A549 (cell line): ENCODE measurements around the gene OOSP3. TPM values are rescaled to one million over a fixed set of nuclear protein-coding genes. Genes with fewer than 3 reads are reported as not detected.

Experiments
- ATAC-seq, 2 experiments: fragments of 200-7000 bp in 1 of 2; fragments of >200 bp in 1 of 2; cut with Nextera tagmentation in 1 of 2; cut with Tn5 transposase in 1 of 2; 3 replicates each; pipeline versions ENCODE4 v1.8.0 to v1.9.1; 2018 to 2020; ENCODE audit warnings: mild to moderate bottlenecking in 1 of 2, moderate library complexity in 1 of 2
- CTCF ChIA-PET: fragments of 300-600 bp; sonication (Branson Sonifier 250); formaldehyde crosslinking; extraction: SDS; loops from one replicate; lab custom pipeline; 2021; ENCODE audit warnings: antibody characterized with exemption, inconsistent platforms; lab: Yijun Ruan, JAX
- POLR2A ChIA-PET: fragments of 350-600 bp; formaldehyde crosslinking; extraction: SDS; loops from one replicate; lab custom pipeline; 2021; ENCODE audit warnings: antibody characterized with exemption, inconsistent platforms; lab: Yijun Ruan, JAX
- DNase-seq, 2 experiments: peaks; one replicate each; pipeline versions ENCODE4 v3.0.0 to v3.0.0-alpha.2; 2011 to 2016; ENCODE audit warnings: low read depth in 1 of 2, low spot score in 1 of 2
- FAIRE-seq: peaks from 2 replicates; lab custom pipeline; 2011; peaks lifted over from hg19 to GRCh38; lab: Jason Lieb, UNC
- H3K27ac ChIP-seq, 2 experiments: fragments of >200 bp; sonication (Bioruptor Twin); formaldehyde crosslinking; 3 replicates each; pipeline ENCODE4 v1.5.1; 2016 to 2017
- H3K4me1 ChIP-seq: fragments of >200 bp; sonication (Bioruptor Twin); formaldehyde crosslinking; 3 replicates; pipeline ENCODE4 v1.6.1; 2016
- H3K4me2 ChIP-seq: fragments of >200 bp; sonication (Bioruptor Twin); formaldehyde crosslinking; 3 replicates; pipeline ENCODE4 v1.6.1; 2016
- H3K4me3 ChIP-seq: fragments of >200 bp; sonication (Bioruptor Twin); formaldehyde crosslinking; 3 replicates; pipeline ENCODE4 v1.5.1; 2016
- H3K9me3 ChIP-seq: fragments of >200 bp; sonication (Bioruptor Twin); formaldehyde crosslinking; 3 replicates; pipeline ENCODE4 v1.6.1; 2016
- CBX2 ChIP-seq: fragments of 200-600 bp; sonication (generic); IDR thresholded peaks from 2 replicates; pipeline ENCODE4 v1.6.1; 2016; ENCODE audit warnings: low read depth, mild to moderate bottlenecking, borderline replicate concordance
- CHD2 ChIP-seq: fragments of 150-350 bp; IDR thresholded peaks from 2 replicates; pipeline ENCODE4 v1.6.1; 2014; ENCODE audit warnings: low read length; ENCODE audit not compliant: partially characterized antibody
- CHD4 ChIP-seq: fragments of 200-600 bp; sonication (generic); IDR thresholded peaks from 2 replicates; pipeline ENCODE4 v1.6.1; 2016; ENCODE audit warnings: antibody characterized with exemption, mild to moderate bottlenecking, borderline replicate concordance
- CTCF ChIP-seq: fragments of >200 bp; sonication (Bioruptor Twin); formaldehyde crosslinking; IDR thresholded peaks from 3 replicates; pipeline ENCODE4 v1.5.1; 2016
- EHMT2 ChIP-seq: fragments of 200-600 bp; sonication (generic); IDR thresholded peaks from 2 replicates; pipeline ENCODE4 v1.6.1; 2016; ENCODE audit warnings: antibody characterized with exemption, low read depth, mild to moderate bottlenecking, moderate library complexity
- EP300 ChIP-seq, 2 experiments: fragments of >200 bp; sonication (Bioruptor Twin); formaldehyde crosslinking; IDR thresholded peaks; 2 replicates in 1 of 2; 3 replicates in 1 of 2; pipeline ENCODE4 v1.6.1; 2016 to 2017
- ESRRA ChIP-seq: fragments of 150-350 bp; IDR thresholded peaks from 2 replicates; pipeline ENCODE4 v1.6.1; 2014; ENCODE audit warnings: mild to moderate bottlenecking, low read length, borderline replicate concordance
- FOSL2 ChIP-seq, 2 experiments: fragments of 450-650 bp in 1 of 2; fragments of >200 bp in 1 of 2; sonication (Bioruptor Twin) in 1 of 2; formaldehyde crosslinking; IDR thresholded peaks; 2 replicates each; pipeline versions ENCODE4 v1.5.0 to v1.6.1; 2016 to 2020; ENCODE audit warnings: mild to moderate bottlenecking in 1 of 2, moderate library complexity in 1 of 2
- HOXB5 ChIP-seq: fragments of 250-450 bp; sonication (Bioruptor Pico); IDR thresholded peaks from 2 replicates; pipeline ENCODE4 v1.5.0; 2020; ENCODE audit warnings: mild to moderate bottlenecking, moderate library complexity
- KDM5A ChIP-seq: fragments of 200-600 bp; sonication (generic); IDR thresholded peaks from 2 replicates; pipeline ENCODE4 v1.6.1; 2016; ENCODE audit warnings: antibody characterized with exemption, mild to moderate bottlenecking
- MAFK ChIP-seq: fragments of 450-650 bp; IDR thresholded peaks from 2 replicates; pipeline ENCODE4 v1.6.1; 2014; ENCODE audit not compliant: partially characterized antibody
- MYC ChIP-seq: IDR thresholded peaks from 2 replicates; pipeline ENCODE4 v1.6.1; 2012; ENCODE audit warnings: mild to moderate bottlenecking, inconsistent platforms, low read length, improper control_type of control experiment, borderline replicate concordance
- NFE2L2 ChIP-seq: fragments of 150-350 bp; conservative IDR thresholded peaks from 2 replicates; pipeline ENCODE4 v1.6.1; 2014; ENCODE audit warnings: low read length
- PHF8 ChIP-seq: fragments of 200-600 bp; sonication (generic); IDR thresholded peaks from 2 replicates; pipeline ENCODE4 v1.6.1; 2016; ENCODE audit warnings: low read depth, mild to moderate bottlenecking, antibody characterized with exemption, moderate library complexity, borderline replicate concordance
- POLR2A ChIP-seq: IDR thresholded peaks from 2 replicates; pipeline ENCODE4 v1.6.1; 2012; ENCODE audit warnings: mild to moderate bottlenecking, low read length
- RAD21 ChIP-seq, 2 experiments: fragments of >200 bp in 1 of 2; sonication (Bioruptor Twin) in 1 of 2; formaldehyde crosslinking in 1 of 2; IDR thresholded peaks in 1 of 2; conservative IDR thresholded peaks in 1 of 2; 2 replicates in 1 of 2; 3 replicates in 1 of 2; pipeline ENCODE4 v1.6.1; 2012 to 2018; ENCODE audit warnings: inconsistent platforms in 1 of 2
- RCOR1 ChIP-seq: fragments of 150-350 bp; IDR thresholded peaks from 2 replicates; pipeline ENCODE4 v1.6.1; 2014; ENCODE audit warnings: antibody characterized with exemption, low read length, low read depth
- SMC3 ChIP-seq: fragments of >200 bp; sonication (Bioruptor Twin); formaldehyde crosslinking; IDR thresholded peaks from 3 replicates; pipeline ENCODE4 v1.6.1; 2018; ENCODE audit warnings: inconsistent platforms
- USF2 ChIP-seq: fragments of 450-650 bp; IDR thresholded peaks from 2 replicates; pipeline ENCODE4 v1.6.1; 2014; ENCODE audit warnings: antibody characterized with exemption
- ZNF302 ChIP-seq: fragments of 250-450 bp; sonication (Bioruptor Pico); IDR thresholded peaks from 2 replicates; pipeline ENCODE4 v1.9.0; 2021; ENCODE audit warnings: inconsistent platforms, mild to moderate bottlenecking, moderate library complexity
- WGBS: methylation state at CpG from one replicate; pipeline ENCODE4 v1.1.6; 2017; ENCODE audit errors: missing lambda C conversion rate; 5-methylcytosine and 5-hydroxymethylcytosine counted together
- polyA plus RNA-seq, 4 experiments: library from polyadenylated mRNA; depleted of rRNA in 3 of 4; stranded (reverse); fragments of >200 nt; fragmentation: RNase III in 1 of 4; extraction: RNeasy Plus Mini Kit Qiagen cat#74134 plus additional on column Dnase treatment in 1 of 4; gene quantifications; 2 replicates in 3 of 4; 3 replicates in 1 of 4; pipeline ENCODE4 v1.2.3, GENCODE V29; 2011 to 2017

OOSP3 gene
- polyA plus RNA-seq, 2 of the 4 experiments (the other 2 are of a cell fraction) = not detected

- peaks cover 7% of the 10 kb centered on the region; the same call in 1 of the 3 replicates for H3K9me3 ChIP-seq
- no peak for TF ChIP-seq USF2
- no peak for TF ChIP-seq HOXB5 (CRISPR knock-in tag)
- no peak for TF ChIP-seq RCOR1
- TF ChIP-seq CBX2 = no peak
- no peak for TF ChIP-seq FOSL2 (IDR thresholded peaks at IDR 0.05)
- no peak for TF ChIP-seq FOSL2 (CRISPR knock-in tag; IDR thresholded peaks at IDR 0.05)
- no peak for TF ChIP-seq KDM5A
- no peaks in the 10 kb centered on the region for H3K4me1 ChIP-seq
- DNase-seq (no peak), ATAC-seq (no peak), FAIRE-seq (no peak)
- ChIA-PET CTCF (interaction anchor here (0.5 to 1.2 kb wide), 5 partner anchors 12 to 397 kb away, joined by 3 to 4 read pairs (median 3); no protein-coding TSS in a partner anchor), POLR2A (no interaction called here)
- H3K4me3 ChIP-seq = no peak overlapping the region
- WGBS = 55% methylated on average over 2 of the region's 2 CpGs
- no peak overlapping the region for H3K27ac ChIP-seq
- H3K4me2 ChIP-seq = no peak overlapping the region
Measured at GRCh38 chr11:59918480-59918879, 39.9 kb downstream of the OOSP3 start.

GRCh38 chr11:59918987-59919589 lies 40.5 kb downstream of the OOSP3 start:
- Histone ChIP-seq H3K27ac (no peak overlapping the region), H3K9me3 (peaks cover 11% of the 10 kb centered on the region), H3K4me1 (no peaks in the 10 kb centered on the region), H3K4me2 (no peak overlapping the region), H3K4me3 (no peak overlapping the region)
- ChIA-PET CTCF (interaction anchor here (0.5 to 1.4 kb wide), 8 partner anchors 9 to 398 kb away, joined by 3 to 5 read pairs (median 4); no protein-coding TSS in a partner anchor), POLR2A (no interaction called here)
- 0 out of 6 replicates have a peak, but pooled peaks of 1 of the 2 experiments have one; percentile 52 for ATAC-seq
- 1% methylated on average over 3 of the region's 3 CpGs for WGBS
- peak; percentile 15 to 40 for DNase-seq
- TF ChIP-seq PHF8 (no peak), RAD21 (conservative IDR thresholded peaks at IDR 0.05 in 1 of 2, IDR thresholded peaks at IDR 0.05 in 1 of 2) (peak; percentile 51 to 68; a peak in 4 of 5 replicates), CTCF (peak; percentile 45), SMC3 (peak; percentile 48; the same call in 2 of the 3 replicates), RCOR1 (no peak)
- FAIRE-seq = no peak

GRCh38 chr11:59923813-59924212 lies 45.2 kb downstream of the OOSP3 start:
- POLR2A ChIA-PET = no interaction called here
- WGBS = 13% methylated on average over 5 of the region's 6 CpGs
- TF ChIP-seq ESRRA (no peak), CHD4 (no peak), EHMT2 (no peak), SMC3 (no peak), EP300 (IDR thresholded peaks at IDR 0.05) (no peak), RAD21 (conservative IDR thresholded peaks at IDR 0.05 in 1 of 2, IDR thresholded peaks at IDR 0.05 in 1 of 2) (no peak), MAFK (no peak), POLR2A (no peak), NFE2L2 (no peak), MYC (no peak), ZNF302 (no peak), CHD2 (no peak), KDM5A (no peak)
- TF ChIP-seq, all 56 proteins: peak for 0
- DNase-seq (no peak), FAIRE-seq (no peak), ATAC-seq (no peak)
- Histone ChIP-seq H3K27ac (no peak overlapping the region), H3K4me1 (no peaks in the 10 kb centered on the region), H3K9me3 (peaks cover 16% of the 10 kb centered on the region), H3K4me2 (no peak overlapping the region), H3K4me3 (no peak overlapping the region)
- CTCF ChIA-PET = interaction anchor here (1.2 kb wide), 1 partner anchor 101 kb away, joined by 3 read pairs; no protein-coding TSS in a partner anchor
